Calu3 (cell line): Measurements from ENCODE around the gene CASP2. TPM values are rescaled to one million over a fixed set of nuclear protein-coding genes. Genes with fewer than 3 reads are reported as not detected.

Source experiments
- BruUV-seq: library from RNA; stranded (reverse); fragments of 400-500 nt; replicated peaks from 2 replicates; lab custom pipeline; 2021; lab: Mats Ljungman, UMichigan
- CTCF ChIA-PET: fragments of 300-600 bp; sonication (Branson Sonifier 250); formaldehyde crosslinking; loops from one replicate; lab custom pipeline; 2022; ENCODE audit warnings: antibody characterized with exemption; lab: Charles Lee
- DNase-seq: peaks from one replicate; pipeline ENCODE4 v3.0.0; 2022
- H3K27ac Mint-ChIP-seq: one replicate; pipeline ENCODE4 v1.8.0; 2022; ENCODE audit warnings: mixed read lengths; ENCODE audit not compliant: unreplicated experiment
- H3K27me3 Mint-ChIP-seq: one replicate; pipeline ENCODE4 v1.8.0; 2022; ENCODE audit warnings: mixed read lengths; ENCODE audit not compliant: unreplicated experiment
- H3K36me3 Mint-ChIP-seq: one replicate; pipeline ENCODE4 v1.8.0; 2022; ENCODE audit warnings: mild to moderate bottlenecking, moderate library complexity, mixed read lengths; ENCODE audit not compliant: insufficient read depth, unreplicated experiment
- H3K4me1 Mint-ChIP-seq: one replicate; pipeline ENCODE4 v1.8.0; 2022; ENCODE audit warnings: mild to moderate bottlenecking, low read depth, mixed read lengths; ENCODE audit not compliant: unreplicated experiment
- H3K4me3 Mint-ChIP-seq: one replicate; pipeline ENCODE4 v1.8.0; 2022; ENCODE audit warnings: mild to moderate bottlenecking, low read depth, moderate library complexity, mixed read lengths; ENCODE audit not compliant: unreplicated experiment
- H3K9me3 Mint-ChIP-seq: one replicate; pipeline ENCODE4 v1.8.0; 2022; ENCODE audit warnings: low read depth, mixed read lengths; ENCODE audit not compliant: unreplicated experiment
- intact Hi-C: fragments of 100-400 bp; cut with micrococcal nuclease; formaldehyde crosslinking; loops from one replicate; pipeline ENCODE4 v1.10.0; 2022; ENCODE audit not compliant: unreplicated experiment
- total RNA-seq: library from RNA; stranded (reverse); gene quantifications from 2 replicates; pipeline ENCODE4 v1.2.3, GENCODE V29; 2022
- TF ChIP-seq, protein P1 (sequence below): fragments of 200-600 bp; IDR thresholded peaks from one replicate; pipeline ENCODE4 v1.8.0; 2022; ENCODE audit warnings: antibody characterized with exemption; ENCODE audit not compliant: unreplicated experiment

The CASP2 gene
- total RNA-seq, 1 experiment from 2014 or later = 51.3 TPM

DNA sequence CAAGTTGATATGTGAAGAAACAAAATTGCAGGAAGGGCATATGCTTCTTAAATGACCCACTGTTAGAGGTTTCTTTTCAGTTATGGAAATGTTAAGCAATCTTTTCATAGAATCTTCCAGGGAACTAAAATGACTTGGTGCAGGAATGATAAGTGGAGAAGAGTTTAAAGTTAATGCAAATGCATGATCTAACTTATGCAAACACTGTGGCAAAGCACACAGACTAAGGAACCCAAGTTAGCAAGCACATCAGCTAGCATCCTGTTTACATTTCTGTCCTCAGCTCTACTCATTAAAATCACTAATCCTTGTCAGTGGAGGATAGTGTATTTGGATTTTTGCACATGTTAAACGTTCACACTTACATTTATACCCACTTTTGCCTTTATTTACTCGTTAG lies 37.1 kb downstream of the CASP2 start:
- intact Hi-C loops = no loop called here
- no TSS peak for BruUV-seq
- TF ChIP-seq, protein P1, sequence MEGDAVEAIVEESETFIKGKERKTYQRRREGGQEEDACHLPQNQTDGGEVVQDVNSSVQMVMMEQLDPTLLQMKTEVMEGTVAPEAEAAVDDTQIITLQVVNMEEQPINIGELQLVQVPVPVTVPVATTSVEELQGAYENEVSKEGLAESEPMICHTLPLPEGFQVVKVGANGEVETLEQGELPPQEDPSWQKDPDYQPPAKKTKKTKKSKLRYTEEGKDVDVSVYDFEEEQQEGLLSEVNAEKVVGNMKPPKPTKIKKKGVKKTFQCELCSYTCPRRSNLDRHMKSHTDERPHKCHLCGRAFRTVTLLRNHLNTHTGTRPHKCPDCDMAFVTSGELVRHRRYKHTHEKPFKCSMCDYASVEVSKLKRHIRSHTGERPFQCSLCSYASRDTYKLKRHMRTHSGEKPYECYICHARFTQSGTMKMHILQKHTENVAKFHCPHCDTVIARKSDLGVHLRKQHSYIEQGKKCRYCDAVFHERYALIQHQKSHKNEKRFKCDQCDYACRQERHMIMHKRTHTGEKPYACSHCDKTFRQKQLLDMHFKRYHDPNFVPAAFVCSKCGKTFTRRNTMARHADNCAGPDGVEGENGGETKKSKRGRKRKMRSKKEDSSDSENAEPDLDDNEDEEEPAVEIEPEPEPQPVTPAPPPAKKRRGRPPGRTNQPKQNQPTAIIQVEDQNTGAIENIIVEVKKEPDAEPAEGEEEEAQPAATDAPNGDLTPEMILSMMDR = no peak
- H3K4me3 Mint-ChIP-seq = no peak overlapping the region
- no peak overlapping the region for H3K27ac Mint-ChIP-seq
- CTCF ChIA-PET = interaction anchor here (1.0 kb wide), 1 partner anchor 55 kb away, joined by 5 read pairs; no protein-coding TSS in a partner anchor
- peaks cover 44% of the 10 kb centered on the region for H3K4me1 Mint-ChIP-seq
- H3K9me3 Mint-ChIP-seq = no peaks in the 10 kb centered on the region
- no peaks in the 10 kb centered on the region for H3K27me3 Mint-ChIP-seq
- H3K36me3 Mint-ChIP-seq = no peaks in the 10 kb centered on the region
- no peak for DNase-seq

DNA sequence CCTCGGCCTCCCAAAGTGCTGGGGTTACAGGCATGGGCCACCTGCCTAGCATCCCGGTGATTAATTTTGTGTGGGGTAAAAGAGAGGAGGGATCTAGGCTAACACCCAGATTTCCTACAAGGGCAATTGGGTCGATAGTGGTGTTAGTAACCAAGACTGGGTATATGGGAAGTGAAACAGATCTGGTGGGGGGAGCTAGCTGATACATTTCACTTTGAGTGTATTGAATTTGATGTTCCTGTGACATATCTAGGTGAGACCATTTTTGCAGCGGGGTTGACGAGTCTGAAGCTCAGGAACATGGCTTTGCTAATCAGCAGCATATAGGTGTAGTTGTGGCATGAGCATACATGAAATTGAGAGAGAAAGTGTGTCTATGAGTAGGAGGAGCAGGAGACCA lies 39.8 kb downstream of the CASP2 start:
- Mint-ChIP-seq H3K9me3 (no peaks in the 10 kb centered on the region), H3K36me3 (no peaks in the 10 kb centered on the region), H3K4me3 (no peak overlapping the region), H3K27me3 (no peaks in the 10 kb centered on the region), H3K27ac (peak overlapping the region; percentile 58), H3K4me1 (peaks cover 45% of the 10 kb centered on the region)
- no peak for DNase-seq
- CTCF ChIA-PET = no interaction called here
- BruUV-seq = no TSS peak
- intact Hi-C loops = no loop called here
- TF ChIP-seq, protein P1 = no peak

DNA sequence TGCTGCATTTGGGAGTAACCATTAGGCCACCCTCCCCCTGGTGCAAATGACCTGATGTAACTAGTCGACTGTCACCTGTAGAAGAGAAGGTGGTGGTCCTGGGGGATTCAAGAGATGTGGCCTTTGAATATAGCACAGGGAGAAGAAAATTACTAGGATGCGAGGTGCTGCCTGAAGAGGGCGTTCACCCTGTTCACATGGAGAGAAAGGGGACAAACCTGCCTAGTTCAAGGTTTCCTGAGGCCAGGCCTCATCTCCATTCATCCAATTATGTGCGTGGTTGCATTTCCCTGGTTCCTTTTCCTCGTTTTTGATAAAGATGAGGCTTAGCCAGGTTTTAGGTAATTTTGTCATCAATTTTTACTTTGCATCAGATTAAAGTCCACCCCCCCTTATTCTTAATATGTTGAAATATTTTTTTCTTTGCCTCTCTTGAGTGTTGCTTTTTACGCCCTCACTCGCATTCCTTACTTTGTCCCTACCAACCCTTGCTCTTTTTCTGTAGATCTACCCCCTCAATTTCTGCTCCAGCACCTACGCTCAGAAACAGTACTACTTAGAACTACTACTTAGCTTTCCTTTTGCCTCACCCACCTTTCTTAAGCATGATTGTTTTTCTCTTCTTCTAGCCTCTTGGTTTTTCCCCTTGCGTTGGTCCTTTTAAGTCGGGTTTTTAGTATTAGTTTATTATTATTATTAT lies 41.5 kb downstream of the CASP2 start:
- intact Hi-C loops = loop anchor here (2.0 to 5.0 kb wide), 2 partner anchors 38 to 51 kb away; partner anchors contain the start of gene ZYX
- Mint-ChIP-seq H3K27me3 (no peaks in the 10 kb centered on the region), H3K9me3 (no peaks in the 10 kb centered on the region), H3K36me3 (no peaks in the 10 kb centered on the region), H3K4me3 (no peak overlapping the region), H3K4me1 (peaks cover 44% of the 10 kb centered on the region), H3K27ac (no peak overlapping the region)
- no TSS peak for BruUV-seq
- TF ChIP-seq, protein P1 = no peak
- CTCF ChIA-PET = no interaction called here
- DNase-seq = no peak

DNA sequence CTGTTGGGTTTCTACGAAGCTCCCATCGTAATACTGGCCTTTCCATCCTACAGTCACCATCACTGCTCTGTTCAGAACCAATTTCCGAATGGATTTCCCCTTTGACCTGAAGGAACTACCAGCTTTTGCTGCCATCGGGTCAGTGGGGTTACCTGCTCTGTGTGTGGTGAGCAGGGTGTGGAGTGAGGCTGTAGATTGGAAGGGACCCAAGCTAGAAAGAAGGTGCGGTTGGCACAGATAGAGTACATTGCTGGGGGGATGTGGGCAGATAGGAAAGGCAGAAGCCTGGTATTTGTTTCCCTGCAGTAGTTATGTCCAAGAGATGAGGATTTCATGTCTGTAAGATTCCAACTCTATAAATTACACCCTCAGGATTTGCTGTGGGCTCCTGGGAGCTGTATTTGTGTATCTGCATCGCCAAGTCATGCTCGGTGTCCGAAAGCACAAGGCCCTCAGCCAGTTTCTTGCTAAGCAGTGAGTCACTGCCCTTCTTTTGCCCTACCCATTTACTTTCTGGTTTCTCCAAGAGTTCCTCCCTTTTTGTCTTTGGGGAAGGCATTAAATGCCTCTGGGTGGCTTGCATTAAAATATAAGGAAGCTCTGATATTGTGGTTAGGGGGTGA lies 43.1 kb downstream of the CASP2 start:
- DNase-seq = peak; percentile 59
- no peak overlapping the region for H3K4me3 Mint-ChIP-seq
- CTCF ChIA-PET = interaction anchor here (0.6 to 1.6 kb wide), 5 partner anchors 9 to 91 kb away, joined by 3 to 6 read pairs (median 3); no protein-coding TSS in a partner anchor
- H3K36me3 Mint-ChIP-seq = no peaks in the 10 kb centered on the region
- intact Hi-C loops = loop anchor here (2.0 to 5.0 kb wide), 2 partner anchors 36 to 50 kb away; partner anchors contain the start of gene ZYX
- H3K27ac Mint-ChIP-seq = peak overlapping the region; percentile 6
- no peaks in the 10 kb centered on the region for H3K27me3 Mint-ChIP-seq
- TF ChIP-seq, protein P1 = no peak
- no TSS peak for BruUV-seq
- peaks cover 45% of the 10 kb centered on the region for H3K4me1 Mint-ChIP-seq
- no peaks in the 10 kb centered on the region for H3K9me3 Mint-ChIP-seq
